Stimulated activated naive B cell treated with anti-CD40 and anti-IgM and Interleukin-4, amounts not matched to agents 10 μg/mL and 1 μg/mL and 100 μg/mL, for 72 hours (primary cell): ENCODE data around the gene AKAP1.

Experiments used
- ATAC-seq, 2 donors: fragments of 150-1000 bp; cut with Tn5 transposase; replicated peaks; 2 replicates each; pipeline ENCODE4 v1.10.0; 2021; ENCODE audit warnings: moderate library complexity in 1 of 2
- DNase-seq: peaks from one replicate; pipeline ENCODE4 v3.0.0; 2021
- H3K27ac Mint-ChIP-seq: one replicate; pipeline ENCODE4 v1.8.0; 2022; ENCODE audit warnings: mild to moderate bottlenecking, mixed read lengths
- H3K27me3 Mint-ChIP-seq, 2 donors: one replicate each; pipeline ENCODE4 v1.8.0; 2022; ENCODE audit warnings: mixed read lengths in 2 of 2
- H3K36me3 Mint-ChIP-seq, 2 donors: one replicate each; pipeline ENCODE4 v1.8.0; 2022; ENCODE audit warnings: mixed read lengths in 2 of 2, mild to moderate bottlenecking in 1 of 2
- H3K4me1 Mint-ChIP-seq, 2 donors: one replicate each; pipeline ENCODE4 v1.8.0; 2022; ENCODE audit warnings: mixed read lengths in 2 of 2, mild to moderate bottlenecking in 1 of 2
- H3K4me3 Mint-ChIP-seq, 2 donors: one replicate each; pipeline ENCODE4 v1.8.0; 2022; ENCODE audit warnings: mild to moderate bottlenecking in 2 of 2, mixed read lengths in 2 of 2, moderate library complexity in 1 of 2
- H3K9me3 Mint-ChIP-seq, 2 donors: one replicate each; pipeline ENCODE4 v1.8.0; 2022; ENCODE audit warnings: mixed read lengths in 2 of 2, mild to moderate bottlenecking in 1 of 2

The AKAP1 gene

DNA sequence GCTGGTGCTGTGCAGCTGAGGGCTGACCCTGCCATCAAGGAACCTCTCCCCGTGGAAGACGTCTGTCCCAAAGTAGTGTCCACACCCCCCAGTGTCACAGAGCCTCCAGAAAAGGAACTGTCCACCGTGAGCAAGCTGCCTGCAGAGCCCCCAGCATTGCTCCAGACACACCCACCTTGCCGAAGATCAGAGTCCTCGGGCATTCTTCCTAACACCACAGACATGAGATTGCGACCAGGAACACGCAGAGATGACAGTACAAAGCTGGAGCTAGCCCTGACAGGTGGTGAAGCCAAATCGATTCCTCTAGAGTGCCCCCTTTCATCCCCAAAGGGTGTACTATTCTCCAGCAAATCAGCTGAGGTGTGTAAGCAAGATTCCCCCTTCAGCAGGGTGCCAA lies 20.5 kb downstream of the AKAP1 start:
- H3K4me1 Mint-ChIP-seq: peaks cover 11 to 17% of the 10 kb centered on the region in 2 donors
- H3K27me3 Mint-ChIP-seq: no peaks in the 10 kb centered on the region
- no peak overlapping the region for H3K4me3 Mint-ChIP-seq
- no peak for DNase-seq
- no peak for ATAC-seq
- peaks cover 9 to 21% of the 10 kb centered on the region in 2 donors for H3K36me3 Mint-ChIP-seq
- H3K9me3 Mint-ChIP-seq: no peaks in the 10 kb centered on the region
- H3K27ac Mint-ChIP-seq: no peak overlapping the region

DNA sequence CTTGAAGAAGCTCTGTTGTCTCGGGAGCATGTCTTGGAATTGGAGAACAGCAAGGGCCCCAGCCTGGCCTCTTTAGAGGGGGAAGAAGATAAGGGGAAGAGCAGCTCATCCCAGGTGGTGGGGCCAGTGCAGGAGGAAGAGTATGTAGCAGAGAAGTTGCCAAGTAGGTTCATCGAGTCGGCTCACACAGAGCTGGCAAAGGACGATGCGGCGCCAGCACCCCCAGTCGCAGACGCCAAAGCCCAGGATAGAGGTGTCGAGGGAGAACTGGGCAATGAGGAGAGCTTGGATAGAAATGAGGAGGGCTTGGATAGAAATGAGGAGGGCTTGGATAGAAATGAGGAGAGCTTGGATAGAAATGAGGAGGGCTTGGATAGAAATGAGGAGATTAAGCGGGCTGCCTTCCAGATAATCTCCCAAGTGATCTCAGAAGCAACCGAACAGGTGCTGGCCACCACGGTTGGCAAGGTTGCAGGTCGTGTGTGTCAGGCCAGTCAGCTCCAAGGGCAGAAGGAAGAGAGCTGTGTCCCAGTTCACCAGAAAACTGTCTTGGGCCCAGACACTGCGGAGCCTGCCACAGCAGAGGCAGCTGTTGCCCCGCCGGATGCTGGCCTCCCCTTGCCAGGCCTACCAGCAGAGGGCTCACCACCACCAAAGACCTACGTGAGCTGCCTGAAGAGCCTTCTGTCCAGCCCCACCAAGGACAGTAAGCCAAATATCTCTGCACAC lies 21.2 kb downstream of the AKAP1 start:
- DNase-seq (no peak), ATAC-seq (no peak)
- Mint-ChIP-seq H3K36me3 (peaks cover 8 to 25% of the 10 kb centered on the region in 2 donors), H3K4me3 (no peak overlapping the region), H3K27ac (no peak overlapping the region), H3K4me1 (peaks cover 11 to 13% of the 10 kb centered on the region in 2 donors), H3K9me3 (no peaks in the 10 kb centered on the region), H3K27me3 (no peaks in the 10 kb centered on the region)

DNA sequence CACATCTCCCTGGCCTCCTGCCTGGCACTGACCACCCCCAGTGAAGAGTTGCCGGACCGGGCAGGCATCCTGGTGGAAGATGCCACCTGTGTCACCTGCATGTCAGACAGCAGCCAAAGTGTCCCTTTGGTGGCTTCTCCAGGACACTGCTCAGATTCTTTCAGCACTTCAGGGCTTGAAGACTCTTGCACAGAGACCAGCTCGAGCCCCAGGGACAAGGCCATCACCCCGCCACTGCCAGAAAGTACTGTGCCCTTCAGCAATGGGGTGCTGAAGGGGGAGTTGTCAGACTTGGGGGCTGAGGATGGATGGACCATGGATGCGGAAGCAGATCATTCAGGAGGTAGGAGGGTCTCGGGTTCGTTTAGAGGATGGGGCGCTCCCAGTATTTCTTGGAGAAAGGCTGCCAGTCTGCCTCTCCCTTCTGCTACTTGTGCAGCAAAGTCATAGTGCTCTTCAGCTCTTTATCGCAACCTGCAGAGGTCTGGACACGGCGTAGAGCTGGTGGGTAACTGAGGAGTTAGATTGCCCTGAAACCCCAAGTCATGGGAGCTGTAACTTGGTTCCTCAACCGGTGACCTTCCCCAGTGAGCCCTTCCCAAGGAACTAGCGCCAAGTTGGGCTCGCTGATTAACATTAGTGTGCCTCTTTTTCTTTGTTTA lies 21.9 kb downstream of the AKAP1 start:
- Mint-ChIP-seq H3K4me3 (no peak overlapping the region), H3K27me3 (no peaks in the 10 kb centered on the region), H3K36me3 (peaks cover 14 to 27% of the 10 kb centered on the region in 2 donors), H3K4me1 (peaks cover 6 to 7% of the 10 kb centered on the region in 2 donors), H3K9me3 (no peaks in the 10 kb centered on the region), H3K27ac (no peak overlapping the region)
- DNase-seq (no peak), ATAC-seq (no peak)

DNA sequence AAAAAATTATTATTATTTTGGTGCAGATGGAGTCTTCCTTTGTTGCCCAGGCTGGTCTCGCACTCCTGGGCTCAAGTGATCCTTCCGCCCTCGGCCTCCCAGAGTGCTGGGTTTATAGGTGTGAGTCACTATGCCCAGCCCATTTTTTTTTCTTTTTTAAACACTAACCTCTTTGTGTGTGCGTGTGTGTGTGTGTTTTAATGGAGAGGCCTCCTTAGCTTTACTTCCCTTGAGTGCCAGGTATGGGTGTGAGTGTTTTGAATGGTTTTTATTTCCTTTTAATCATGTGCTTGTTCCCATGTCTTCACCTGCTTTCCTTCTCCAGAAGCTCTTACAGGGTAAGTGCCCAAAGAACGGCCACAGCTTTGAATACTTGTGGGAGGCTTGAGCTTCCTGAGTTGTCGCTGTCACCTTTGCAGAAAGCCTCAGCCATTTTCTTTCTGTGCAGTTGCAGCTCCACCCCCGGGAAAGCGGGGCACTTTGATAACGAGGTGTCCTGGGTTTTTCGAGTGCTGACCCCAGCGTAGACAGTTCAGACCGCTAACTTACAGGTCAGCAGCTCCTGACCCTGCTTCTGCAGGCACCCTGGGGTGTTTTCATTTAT lies 22.6 kb downstream of the AKAP1 start:
- Mint-ChIP-seq H3K27ac (no peak overlapping the region), H3K4me3 (no peak overlapping the region), H3K27me3 (no peaks in the 10 kb centered on the region), H3K9me3 (no peaks in the 10 kb centered on the region), H3K4me1 (peaks cover 0 to 6% of the 10 kb centered on the region in 2 donors), H3K36me3 (peaks cover 18 to 33% of the 10 kb centered on the region in 2 donors)
- ATAC-seq (no peak), DNase-seq (no peak)

DNA sequence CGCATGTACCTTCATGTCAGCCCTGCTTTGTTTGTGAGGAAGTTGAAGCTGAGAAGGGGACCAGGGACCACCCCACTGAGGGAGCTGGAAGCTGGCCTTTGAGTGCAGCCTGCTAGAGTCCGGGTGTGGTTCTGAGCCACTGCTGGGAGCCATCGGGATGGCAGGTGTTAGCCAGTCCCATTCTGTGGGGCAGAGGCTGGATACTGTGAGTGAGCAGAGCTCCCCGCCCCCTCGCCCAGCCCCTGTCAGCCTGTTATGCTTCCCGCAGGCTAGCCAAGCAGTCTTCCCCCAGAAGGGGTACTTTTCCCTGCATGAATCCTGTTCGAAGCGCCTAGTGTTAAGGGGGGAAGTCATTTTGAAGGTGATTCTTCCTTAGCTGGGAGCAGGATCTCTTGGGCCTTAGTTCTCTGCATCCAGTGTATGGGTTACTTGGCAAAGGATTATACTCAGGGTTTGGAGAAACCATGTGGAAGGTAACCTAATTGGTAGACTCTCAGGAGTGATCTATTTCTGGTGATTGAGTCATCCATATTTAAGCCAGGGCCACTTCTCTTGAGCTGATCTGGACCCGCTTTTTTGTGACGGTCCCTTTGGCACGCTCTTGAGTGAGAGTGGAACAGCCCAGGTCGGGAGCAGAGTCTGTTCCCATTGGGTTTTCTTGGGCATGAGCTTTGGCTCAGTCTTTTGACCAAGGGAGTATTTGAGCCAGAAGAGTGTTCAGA lies 23.8 kb downstream of the AKAP1 start:
- Mint-ChIP-seq H3K36me3 (peaks cover 24 to 43% of the 10 kb centered on the region in 2 donors), H3K4me1 (peaks cover under 1 to 6% of the 10 kb centered on the region in 2 donors), H3K27me3 (no peaks in the 10 kb centered on the region), H3K4me3 (no peak overlapping the region), H3K27ac (no peak overlapping the region), H3K9me3 (no peaks in the 10 kb centered on the region)
- no peak for DNase-seq
- ATAC-seq: no peak

DNA sequence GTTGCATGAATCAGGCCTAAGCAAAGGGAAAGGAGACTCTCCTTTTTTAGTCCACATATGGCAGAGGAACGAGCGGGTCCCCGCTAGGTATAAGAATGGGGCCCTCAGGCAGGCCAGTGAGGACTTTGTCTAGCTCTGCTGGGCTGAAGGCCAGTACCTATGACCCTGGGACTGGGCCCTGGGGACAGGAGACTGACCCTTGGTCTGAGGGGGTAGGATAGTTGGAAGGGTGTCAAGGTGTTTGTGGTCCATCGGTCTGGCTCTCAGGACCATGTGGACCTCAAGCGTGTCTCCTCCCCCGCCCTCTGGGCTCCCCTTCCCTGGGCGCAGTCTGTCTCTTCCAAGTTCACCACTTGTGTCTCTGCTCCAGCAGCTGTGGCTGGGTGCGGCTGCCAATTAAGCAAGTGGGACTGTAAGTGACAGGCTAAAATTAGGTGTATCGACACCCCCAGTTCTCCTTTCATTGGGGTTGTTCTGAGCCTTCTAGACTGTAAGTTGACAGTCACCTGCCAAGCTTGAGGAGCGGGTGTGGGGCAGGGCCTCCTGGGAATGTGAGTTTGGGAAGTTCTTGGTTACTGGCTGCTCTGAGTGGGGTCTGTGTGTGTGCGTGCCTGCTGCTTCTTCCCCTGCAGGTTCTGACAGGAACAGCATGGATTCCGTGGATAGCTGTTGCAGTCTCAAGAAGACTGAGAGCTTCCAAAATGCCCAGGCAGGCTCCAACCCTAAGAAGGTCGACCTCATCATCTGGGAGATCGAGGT lies 24.5 kb downstream of the AKAP1 start:
- DNase-seq (no peak), ATAC-seq (no peak)
- peaks cover 27 to 51% of the 10 kb centered on the region in 2 donors for H3K36me3 Mint-ChIP-seq
- peaks cover 6 to 11% of the 10 kb centered on the region in 2 donors for H3K4me1 Mint-ChIP-seq
- no peak overlapping the region for H3K4me3 Mint-ChIP-seq
- H3K27ac Mint-ChIP-seq: peak overlapping the region; percentile 59
- H3K9me3 Mint-ChIP-seq: no peaks in the 10 kb centered on the region
- H3K27me3 Mint-ChIP-seq: no peaks in the 10 kb centered on the region

DNA sequence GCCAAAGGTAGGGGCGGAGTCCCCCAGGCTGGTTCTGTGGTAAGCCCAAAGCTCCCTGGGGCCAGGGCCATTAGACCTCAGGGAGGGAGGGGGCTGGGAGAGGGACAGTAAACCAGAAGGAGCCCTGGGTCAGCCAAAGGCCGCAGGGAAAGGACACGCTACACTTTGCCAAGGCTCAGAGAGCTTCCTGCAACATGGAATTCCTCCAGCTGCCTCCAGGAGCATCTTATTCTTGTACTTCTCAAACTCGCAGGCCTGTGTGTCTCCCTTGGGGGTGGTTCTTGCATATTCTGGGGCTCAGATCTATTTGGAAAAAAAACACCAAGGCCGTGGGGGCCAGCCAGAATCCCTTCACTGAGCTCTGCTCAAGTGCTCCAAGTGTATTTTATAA lies 25.1 kb downstream of the AKAP1 start:
- ATAC-seq (no peak), DNase-seq (no peak)
- Mint-ChIP-seq H3K4me1 (peaks cover 6 to 10% of the 10 kb centered on the region in 2 donors), H3K27ac (peak overlapping the region; percentile 59), H3K9me3 (no peaks in the 10 kb centered on the region), H3K36me3 (peaks cover 27 to 46% of the 10 kb centered on the region in 2 donors), H3K27me3 (no peaks in the 10 kb centered on the region), H3K4me3 (no peak overlapping the region)

DNA sequence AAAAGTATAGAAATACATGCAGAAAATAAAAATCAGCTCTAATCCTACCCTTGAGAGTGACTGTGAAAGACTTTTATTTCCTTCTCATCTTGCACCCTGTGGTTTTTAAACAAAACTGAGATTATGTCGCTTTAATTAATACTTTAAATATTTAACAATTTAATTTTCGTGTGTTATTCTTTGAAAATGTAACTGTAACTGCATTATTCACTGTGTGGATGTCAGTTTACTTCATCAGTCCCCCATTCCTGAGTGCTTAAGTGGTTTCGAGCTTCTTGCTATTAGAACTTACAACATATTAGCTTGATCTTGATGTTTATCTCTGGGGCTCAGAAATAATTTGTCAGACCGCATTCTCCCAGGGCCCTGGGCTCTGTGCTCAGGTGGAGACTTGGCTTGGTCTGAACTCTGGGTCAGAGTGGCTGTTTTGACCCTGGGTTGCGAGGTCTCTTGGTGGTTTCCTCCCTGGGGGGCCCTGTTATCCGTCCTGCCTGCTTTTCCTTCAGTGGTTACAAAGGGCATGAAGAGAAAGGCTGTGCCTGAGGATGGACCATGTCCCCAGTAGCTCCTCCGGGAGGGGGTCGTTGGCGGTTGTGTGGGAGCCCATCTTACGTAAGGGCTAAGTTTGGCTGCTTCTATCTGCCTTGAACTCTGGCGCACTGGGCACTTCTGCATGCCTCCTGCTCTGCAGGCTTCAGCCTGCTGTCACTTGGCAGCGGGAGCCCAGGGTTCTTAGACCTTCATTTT lies 25.7 kb downstream of the AKAP1 start:
- Mint-ChIP-seq H3K27ac (no peak overlapping the region), H3K36me3 (peaks cover 27 to 40% of the 10 kb centered on the region in 2 donors)
- ATAC-seq: no peak

DNA sequence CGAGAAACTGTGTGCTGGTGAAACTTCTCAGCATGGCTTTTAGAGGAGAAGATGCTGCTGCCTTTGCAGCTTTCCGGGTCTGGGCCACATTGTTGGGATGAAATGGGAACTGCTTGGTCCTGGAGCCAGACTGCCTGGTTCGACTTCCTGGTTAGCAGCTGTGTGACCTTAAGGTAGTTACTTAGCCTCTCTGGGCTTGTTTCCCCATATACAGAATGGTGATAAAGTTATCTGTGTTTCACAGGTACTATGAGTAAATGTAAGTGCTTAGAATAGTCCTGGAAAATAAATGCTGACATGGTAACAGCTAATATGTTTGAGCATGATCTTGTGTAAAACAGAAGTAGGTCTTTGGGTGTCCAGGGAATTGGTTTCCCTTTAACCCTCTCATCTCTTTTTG lies 26.3 kb downstream of the AKAP1 start:
- Mint-ChIP-seq H3K9me3 (no peaks in the 10 kb centered on the region), H3K36me3 (peaks cover 29 to 37% of the 10 kb centered on the region in 2 donors), H3K4me1 (peaks cover 6 to 8% of the 10 kb centered on the region in 2 donors), H3K27ac (no peak overlapping the region), H3K4me3 (no peak overlapping the region), H3K27me3 (no peaks in the 10 kb centered on the region)
- no peak for DNase-seq
- no peak for ATAC-seq

More for the DNA sequence above, 25.7 kb downstream of the AKAP1 start:
- H3K4me3 Mint-ChIP-seq: no peak overlapping the region
- H3K9me3 Mint-ChIP-seq: no peaks in the 10 kb centered on the region
- H3K4me1 Mint-ChIP-seq: peaks cover 6 to 10% of the 10 kb centered on the region in 2 donors
- no peaks in the 10 kb centered on the region for H3K27me3 Mint-ChIP-seq
- DNase-seq: no peak

DNA sequence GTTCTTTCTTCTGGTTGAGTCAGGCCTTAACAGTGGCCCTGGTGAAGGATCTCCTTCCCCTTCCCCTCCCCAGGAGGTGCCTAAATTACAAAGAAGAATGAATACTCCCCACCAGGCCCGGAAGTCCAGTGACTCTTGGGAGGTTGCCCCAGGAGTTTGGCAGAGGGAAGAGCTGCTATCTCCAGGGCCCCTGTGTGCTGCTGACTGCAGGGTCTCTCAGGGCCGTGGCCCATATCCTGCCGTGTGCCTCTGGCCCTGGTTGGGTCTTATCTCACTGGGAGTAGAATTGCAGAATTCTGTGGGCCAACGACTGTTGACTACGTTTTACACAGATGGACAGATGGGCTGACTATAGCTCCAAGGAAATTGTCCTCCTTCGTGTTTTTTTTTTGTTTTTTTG lies 28.0 kb downstream of the AKAP1 start:
- Mint-ChIP-seq H3K9me3 (no peaks in the 10 kb centered on the region), H3K4me3 (no peak overlapping the region), H3K27ac (no peak overlapping the region), H3K27me3 (no peaks in the 10 kb centered on the region), H3K36me3 (peaks cover 38 to 50% of the 10 kb centered on the region in 2 donors), H3K4me1 (peaks cover 6 to 8% of the 10 kb centered on the region in 2 donors)
- DNase-seq (no peak), ATAC-seq (no peak)

DNA sequence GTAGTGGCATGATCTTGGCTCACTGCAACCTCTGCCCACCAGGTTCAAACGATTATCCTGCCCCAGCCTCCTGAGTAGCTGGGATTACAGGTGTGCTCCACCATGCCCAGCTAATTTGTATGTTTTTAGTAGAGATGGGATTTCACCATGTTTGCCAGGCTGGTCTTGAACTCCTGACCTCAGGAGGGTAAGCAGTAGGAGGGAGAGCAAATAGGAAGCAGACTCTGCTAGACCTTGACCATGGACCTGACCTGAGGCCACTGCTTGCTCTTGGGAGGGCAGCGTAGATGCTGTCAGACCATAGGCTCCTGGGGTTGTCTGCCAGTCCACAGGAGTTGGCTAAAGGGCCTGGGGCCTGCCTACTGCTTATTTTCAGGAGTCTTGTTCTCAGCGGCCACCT lies 28.6 kb downstream of the AKAP1 start:
- Mint-ChIP-seq H3K9me3 (no peaks in the 10 kb centered on the region), H3K27ac (no peak overlapping the region), H3K4me1 (peaks cover 6 to 8% of the 10 kb centered on the region in 2 donors), H3K36me3 (peaks cover 43 to 56% of the 10 kb centered on the region in 2 donors), H3K4me3 (no peak overlapping the region), H3K27me3 (no peaks in the 10 kb centered on the region)
- ATAC-seq (no peak), DNase-seq (no peak)

DNA sequence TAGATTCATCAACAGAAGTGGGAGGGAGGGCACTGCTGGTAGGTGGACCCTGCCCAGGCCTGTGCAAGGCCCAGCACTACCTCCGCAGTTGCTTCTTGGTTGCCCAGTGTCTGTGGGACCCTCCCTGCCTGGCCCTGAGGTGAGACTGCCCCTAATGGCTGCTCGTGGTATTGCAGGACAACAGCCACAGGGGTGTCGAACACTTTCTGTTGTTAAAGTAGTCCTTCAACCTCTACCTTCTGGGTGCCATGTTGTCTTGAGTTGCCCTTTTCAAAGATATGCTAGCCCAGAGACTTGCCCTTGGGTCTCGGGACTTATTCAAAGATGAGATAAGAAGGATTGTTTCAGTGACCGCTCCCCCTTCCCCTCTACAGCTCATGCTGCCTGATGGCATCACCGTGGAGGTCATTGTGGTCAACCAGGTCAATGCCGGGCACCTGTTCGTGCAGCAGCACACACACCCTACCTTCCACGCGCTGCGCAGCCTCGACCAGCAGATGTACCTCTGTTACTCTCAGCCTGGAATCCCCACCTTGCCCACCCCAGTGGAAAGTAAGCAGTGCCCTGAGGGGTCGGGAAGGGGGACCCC lies 29.1 kb downstream of the AKAP1 start:
- Mint-ChIP-seq H3K27ac (no peak overlapping the region), H3K27me3 (no peaks in the 10 kb centered on the region), H3K36me3 (peaks cover 48 to 61% of the 10 kb centered on the region in 2 donors), H3K4me3 (no peak overlapping the region), H3K9me3 (no peaks in the 10 kb centered on the region), H3K4me1 (peaks cover 6 to 8% of the 10 kb centered on the region in 2 donors)
- DNase-seq (peak; percentile 34), ATAC-seq (peak; percentile 72 to 75)

DNA sequence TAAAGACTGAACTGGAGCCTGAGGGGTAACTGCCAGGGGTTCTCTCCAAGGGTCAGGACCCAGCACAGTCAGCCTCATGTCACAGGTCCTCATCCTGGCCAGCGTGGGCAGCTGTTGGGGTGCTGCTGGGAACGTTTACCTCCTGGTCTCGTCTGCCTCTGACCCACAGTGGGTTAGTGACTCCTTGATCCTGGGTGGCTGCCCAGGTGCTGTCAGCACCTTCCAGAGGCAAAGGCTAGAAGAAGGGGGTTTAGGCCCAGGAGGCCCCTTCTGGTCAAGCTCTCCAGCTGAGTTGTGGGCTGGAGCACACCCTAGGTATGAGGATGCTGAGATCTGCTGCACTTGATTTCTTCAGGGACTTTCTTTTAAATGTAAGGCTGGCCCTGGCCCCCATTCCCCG lies 30.3 kb downstream of the AKAP1 start:
- H3K27me3 Mint-ChIP-seq: no peaks in the 10 kb centered on the region
- H3K36me3 Mint-ChIP-seq: peaks cover 52 to 65% of the 10 kb centered on the region in 2 donors
- H3K4me3 Mint-ChIP-seq: no peak overlapping the region
- ATAC-seq (no peak), DNase-seq (no peak)
- H3K9me3 Mint-ChIP-seq: no peaks in the 10 kb centered on the region
- peaks cover 6% of the 10 kb centered on the region in 2 donors for H3K4me1 Mint-ChIP-seq
- H3K27ac Mint-ChIP-seq: no peak overlapping the region
